ENCODE results near the gene TACC3.
A peak's percentile ranks its signal among the peaks of the same experiment; 100 is the strongest.
"Not testable (repeated sequence)": the region's sequence is repeated elsewhere in the genome, so short reads cannot be mapped to it uniquely, and the experiment has no call there.

Gene TACC3

DNA sequence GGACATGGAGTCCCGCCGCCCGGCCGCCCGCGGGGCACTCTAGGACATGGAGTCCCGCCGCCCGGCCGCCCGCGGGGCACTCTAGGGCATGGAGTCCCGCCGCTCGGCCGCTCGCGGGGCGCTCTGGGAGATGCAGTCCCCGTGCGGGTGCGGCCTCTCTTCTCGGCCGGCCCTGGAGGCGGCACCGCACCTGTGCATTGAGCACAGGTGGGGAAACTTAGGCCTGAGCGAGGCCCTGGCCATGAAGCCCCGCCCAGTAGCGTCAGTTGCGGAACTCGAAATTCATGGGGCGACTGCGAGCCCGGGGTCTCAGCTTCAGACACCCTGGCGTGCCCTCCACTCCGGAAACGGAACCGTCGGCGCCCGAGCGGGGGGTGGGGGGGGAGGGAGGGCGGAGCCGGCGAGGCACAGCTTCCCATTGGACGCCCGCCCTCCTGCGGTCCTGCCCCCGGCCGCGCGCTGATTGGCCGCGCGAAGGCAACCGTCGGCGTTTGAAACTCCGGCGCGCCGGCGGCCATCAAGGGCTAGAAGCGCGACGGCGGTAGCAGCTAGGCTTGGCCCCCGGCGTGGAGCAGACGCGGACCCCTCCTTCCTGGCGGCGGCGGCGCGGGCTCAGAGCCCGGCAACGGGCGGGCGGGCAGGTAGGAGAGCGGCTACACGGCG is at the start of gene TACC3, which contains the start of gene TMEM129:
TACC3 (plus strand) TSS at position 519 of the 663 bp plus-strand sequence. CDS start 1,901 bp downstream, outside the sequence.
TMEM129 (minus strand) TSS at position 321 of the 663 bp plus-strand sequence. CDS start 486 bp downstream, outside the sequence.
- DNase-seq, result peak; percentile 91

GRCh38 chr4:1673671-1674070 is 47.6 kb upstream of the TACC3 start:
- no peak for DNase-seq

- DNase-seq, result no peak
These were observed 46.6 kb upstream of the TACC3 start for GRCh38 chr4:1674682-1675081.

DNA sequence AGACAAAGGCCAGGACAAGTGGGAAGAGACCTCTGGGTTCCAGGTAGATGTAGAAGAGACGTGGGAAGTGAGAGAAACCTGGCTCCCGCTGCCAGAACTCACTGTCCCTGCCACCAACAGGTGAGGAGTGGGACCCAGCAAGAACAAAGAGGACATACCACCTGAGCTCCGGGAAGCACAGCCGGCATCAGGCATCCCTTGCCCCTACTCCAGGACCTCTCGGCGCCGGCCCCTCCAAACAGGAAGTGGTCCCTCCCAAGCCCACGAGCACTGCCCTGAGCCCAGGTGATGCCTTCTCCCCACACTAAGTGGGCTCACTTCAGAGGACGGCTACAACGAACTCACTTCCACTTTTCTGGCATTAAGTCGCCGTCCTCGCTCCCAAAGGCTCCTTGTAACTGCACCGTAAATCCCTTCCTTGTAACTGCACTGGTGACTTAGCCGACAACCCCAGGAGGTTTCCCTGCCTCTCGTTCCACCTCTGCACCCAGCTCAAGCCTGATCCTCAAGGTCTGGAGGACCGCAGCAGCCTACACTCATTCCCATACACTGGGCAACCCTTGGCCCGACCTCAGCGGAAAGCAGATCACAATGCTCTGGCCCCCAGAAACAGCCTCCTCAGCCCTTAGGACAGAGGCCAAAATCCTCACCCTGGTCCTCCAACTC is 46.1 kb upstream of the TACC3 start:
- no peak for DNase-seq

DNA sequence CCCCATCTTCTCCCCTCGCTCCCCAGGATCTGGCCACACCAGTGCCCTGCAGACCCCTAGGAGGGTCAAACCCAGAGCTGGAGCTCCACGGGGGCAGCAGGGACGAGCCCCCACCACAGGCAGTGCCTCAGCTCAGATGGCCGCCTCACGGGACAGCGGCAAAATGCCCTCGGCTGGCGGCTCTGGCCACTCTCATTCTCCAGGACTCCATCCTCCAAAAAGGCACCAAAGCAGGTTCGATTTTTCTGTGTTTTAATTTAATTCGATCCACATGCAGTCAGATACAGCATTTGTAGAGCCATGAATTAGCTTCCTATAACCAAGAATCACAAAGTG is 45.6 kb upstream of the TACC3 start:
- no peak for DNase-seq

- DNase-seq, result no peak
These were observed 44.5 kb upstream of the TACC3 start for GRCh38 chr4:1676605-1677525.

DNA sequence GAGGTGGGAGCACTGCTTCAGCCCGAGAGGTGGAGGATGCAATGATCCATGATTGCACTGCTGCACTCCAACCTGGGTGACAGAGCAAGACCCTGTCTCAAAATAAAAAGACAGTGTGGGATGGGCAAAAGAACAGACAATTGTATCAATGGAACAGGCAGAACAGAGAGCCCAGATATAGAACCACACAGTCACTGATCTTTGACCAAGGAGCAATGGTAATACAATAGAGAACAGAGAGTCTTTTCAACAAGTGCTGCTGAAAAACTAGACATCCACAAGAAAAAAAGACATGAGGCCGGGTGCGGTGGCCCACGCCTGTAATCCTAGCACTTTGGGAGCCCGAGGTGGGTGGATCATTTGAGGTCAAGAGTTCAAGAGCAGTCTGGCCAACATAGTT is 43.1 kb upstream of the TACC3 start:
- DNase-seq, result no peak

GRCh38 chr4:1682860-1683259 is 38.5 kb upstream of the TACC3 start:
- no peak for DNase-seq

DNA sequence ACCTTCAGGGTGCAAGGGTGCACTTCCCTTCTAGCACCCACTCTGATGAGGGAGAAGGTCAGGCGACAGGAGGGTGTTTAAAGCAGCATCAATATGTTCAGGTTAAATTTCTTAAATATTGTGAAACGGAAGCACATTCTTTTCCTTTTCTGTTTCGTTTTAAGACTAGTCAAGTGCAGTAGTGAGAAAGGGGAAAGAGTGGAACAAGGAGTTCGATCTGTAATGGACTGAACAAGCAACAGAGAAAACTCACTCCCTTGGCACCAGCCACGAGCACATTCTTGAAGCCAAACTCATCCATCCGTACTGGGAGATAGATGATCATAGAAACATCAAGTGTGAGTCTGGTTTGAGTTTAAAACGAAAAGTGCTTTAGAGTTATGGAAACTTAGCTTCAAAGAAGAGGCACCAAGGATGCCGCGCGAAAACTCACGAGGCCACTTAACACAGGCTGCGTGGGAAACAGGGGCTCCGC is 38.0 kb upstream of the TACC3 start:
- peak; percentile 89 for DNase-seq

DNA sequence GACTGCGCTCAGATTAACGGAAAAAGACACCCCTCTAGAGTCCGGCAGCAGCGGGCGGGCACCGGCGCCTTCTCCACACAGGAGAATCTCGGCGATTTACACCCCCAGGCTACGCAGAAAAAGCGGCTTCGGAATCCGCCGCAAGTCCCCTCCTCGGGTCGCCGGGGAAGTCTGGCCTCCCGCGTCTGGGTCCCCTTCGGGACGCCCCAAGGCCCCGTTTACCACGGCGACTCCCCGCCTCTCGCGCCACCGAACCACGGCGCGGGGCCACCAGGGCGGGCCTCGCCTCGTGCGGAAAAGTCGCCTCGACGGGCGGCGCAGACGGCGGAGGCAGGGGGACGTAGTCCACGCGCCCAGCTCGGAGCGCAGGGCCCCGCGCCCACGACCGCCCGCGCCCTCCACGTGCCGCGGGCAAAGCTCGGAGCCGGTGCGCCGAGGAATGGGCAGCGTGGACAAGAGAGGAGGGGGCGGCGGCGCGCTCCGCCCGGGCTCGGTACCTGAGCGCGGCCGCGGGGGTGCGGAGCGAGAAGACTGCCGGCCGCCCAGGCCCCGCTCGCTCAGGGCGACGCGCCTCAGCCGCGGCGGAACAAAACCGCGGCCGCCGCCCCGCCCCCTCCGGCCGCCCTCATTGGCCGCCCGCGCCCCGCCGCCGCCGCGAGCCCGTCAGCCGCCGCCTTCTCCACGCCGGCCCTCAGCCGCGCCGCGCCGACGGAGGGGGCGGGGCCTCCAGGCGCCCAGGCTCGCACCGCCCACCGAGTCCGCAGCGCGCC is 37.4 kb upstream of the TACC3 start, which contains the start of gene FAM53A:
FAM53A (minus strand) TSS at position 578 of the 770 bp plus-strand sequence. CDS start 15,572 bp downstream, outside the sequence.
- peak; percentile 86 for DNase-seq

DNA sequence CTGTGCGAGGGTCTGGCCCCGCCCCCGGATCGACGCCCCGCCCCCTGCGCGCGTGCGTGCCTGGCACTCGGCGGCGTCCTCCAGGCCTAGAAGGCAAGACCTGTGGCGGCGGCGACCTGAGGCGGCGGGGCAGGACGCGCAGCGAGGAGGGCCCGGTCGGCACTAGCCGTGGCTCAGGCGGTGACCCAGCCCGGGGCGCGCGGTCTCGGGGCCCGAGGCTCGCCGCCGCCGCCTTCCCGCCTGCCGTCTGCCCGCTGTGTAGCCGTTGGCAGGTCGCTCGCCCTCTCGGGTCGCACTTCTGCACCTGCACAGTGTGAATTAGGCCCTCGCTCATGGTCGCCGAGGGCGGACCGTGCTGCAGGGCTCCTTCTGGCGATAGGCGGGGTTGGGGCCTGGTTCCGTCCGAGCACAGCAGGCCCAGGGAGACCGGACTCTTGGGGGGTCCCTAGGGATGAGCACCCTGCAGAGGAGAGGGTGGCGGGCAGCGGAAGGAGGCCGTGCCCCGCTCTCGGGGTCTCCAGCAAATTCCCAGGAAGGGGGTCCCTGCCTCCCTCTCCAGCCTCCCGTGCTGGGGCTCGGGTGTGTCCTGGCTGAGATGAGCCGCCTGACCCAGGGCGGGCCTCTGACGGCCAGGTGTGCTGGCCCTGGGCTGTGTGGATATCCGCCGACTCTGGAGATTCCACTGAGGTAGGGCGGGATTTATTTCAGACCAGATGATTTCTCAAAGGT is 36.7 kb upstream of the TACC3 start:
- no peak for DNase-seq

GRCh38 chr4:1685235-1686150 is 35.8 kb upstream of the TACC3 start:
- no peak for DNase-seq

DNA sequence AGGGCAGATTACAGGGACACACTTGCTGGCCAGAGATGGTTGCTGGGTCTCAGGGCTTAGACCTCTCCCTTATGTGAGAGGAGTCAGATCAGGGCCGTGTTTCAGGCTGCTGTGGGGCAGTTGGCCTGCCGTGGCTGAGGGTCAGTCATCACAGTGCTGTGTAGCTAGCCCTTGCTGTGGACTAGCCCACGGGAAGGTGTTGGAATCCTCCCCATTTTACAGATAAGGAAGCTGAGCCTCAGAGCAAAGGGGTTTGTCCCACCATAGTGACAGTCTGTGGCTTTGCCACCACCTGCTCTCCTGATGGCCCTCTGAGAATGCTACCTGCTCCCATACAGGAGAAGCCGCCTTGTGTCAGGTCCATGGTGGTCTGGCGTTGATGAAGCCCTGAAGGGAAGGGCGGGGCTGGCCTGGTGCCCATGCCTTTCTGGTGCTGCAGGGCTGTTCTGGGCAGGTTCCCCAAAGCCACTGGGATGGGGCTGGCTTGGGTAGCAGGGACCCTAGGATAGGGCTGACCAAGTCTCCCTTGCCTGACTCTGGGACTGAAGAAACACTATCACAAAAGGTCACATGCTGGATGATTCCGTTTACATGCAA is 34.8 kb upstream of the TACC3 start:
- DNase-seq, result no peak

- DNase-seq, result no peak
These were observed 30.6 kb upstream of the TACC3 start for GRCh38 chr4:1690698-1691097.

GRCh38 chr4:1691737-1692373 is 29.5 kb upstream of the TACC3 start:
- DNase-seq, result no peak

GRCh38 chr4:1693131-1693896 is 28.0 kb upstream of the TACC3 start:
- peak; percentile 66 for DNase-seq

GRCh38 chr4:1695913-1696312 is 25.4 kb upstream of the TACC3 start:
- DNase-seq, result no peak

GRCh38 chr4:1701671-1702070 is 19.6 kb upstream of the TACC3 start:
- DNase-seq, result not testable (repeated sequence)

- DNase-seq, result no peak
These were observed 17.5 kb upstream of the TACC3 start for GRCh38 chr4:1703867-1704266.

Measured in fibroblast of upper back skin (primary cell).